Kidney capillary endothelial cell (primary cell): ENCODE data around the gene FAM171A1.
A peak's percentile ranks its signal among the peaks of the same experiment; 100 is the strongest.
"Not testable (repeated sequence)": the region's sequence is repeated elsewhere in the genome, so short reads cannot be mapped to it uniquely, and the experiment has no call there.

Source experiments
- DNase-seq: peaks from one replicate; pipeline ENCODE4 v3.0.0-alpha.2; 2018; ENCODE audit warnings: low spot score

FAM171A1 gene

GRCh38 chr10:15344256-15344875 lies 26.7 kb downstream of the FAM171A1 start:
- DNase-seq = no peak

DNA sequence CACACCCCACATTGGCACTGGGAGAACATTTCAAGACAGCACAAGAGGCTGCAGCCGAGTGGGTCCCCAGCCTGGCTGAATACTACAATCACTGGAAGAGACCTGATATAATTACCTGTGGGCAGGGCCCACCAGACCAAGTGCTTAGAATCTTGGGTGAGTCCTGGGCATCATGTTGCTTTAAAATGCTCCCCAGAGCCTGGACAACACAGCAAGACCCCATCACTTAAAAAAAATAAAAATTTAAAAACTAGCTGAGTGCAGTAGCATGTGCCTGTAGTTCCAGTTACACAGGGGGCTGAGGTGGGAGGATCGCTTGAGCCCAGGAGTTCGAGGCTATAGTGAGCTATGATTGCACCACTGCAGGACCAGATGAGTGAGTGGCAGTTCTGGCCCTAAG lies 28.1 kb downstream of the FAM171A1 start:
- no peak for DNase-seq

DNA sequence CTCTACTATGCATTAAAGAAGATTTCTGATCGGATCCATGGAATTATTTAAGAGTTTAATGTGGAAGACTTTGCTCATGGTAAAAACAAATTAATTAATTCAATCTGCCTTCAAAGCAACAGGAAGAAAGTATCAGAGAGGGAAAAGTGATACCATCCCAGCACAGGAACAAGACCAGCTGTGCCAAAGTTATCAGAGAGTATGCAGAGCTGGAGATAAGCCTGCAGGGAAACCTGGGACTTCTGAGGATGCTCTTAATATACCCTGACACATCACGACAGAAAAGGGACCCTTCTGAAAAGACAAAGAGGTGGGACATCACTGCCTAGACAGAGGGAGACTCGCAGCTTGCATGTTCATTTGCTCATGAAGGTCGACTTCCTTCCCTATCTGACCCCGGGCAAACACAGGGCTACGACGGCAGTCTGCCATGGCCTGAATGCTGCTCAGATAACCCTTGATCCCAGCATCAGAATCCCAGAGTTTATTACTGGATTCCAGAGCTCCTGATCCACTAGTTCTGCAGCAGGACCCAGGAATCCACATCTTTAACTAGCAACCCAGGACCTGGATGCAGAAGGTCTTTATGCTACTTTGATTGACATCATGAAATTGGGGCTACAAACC lies 29.5 kb downstream of the FAM171A1 start:
- DNase-seq = no peak

GRCh38 chr10:15339892-15340291 lies 31.2 kb downstream of the FAM171A1 start:
- DNase-seq = no peak

DNA sequence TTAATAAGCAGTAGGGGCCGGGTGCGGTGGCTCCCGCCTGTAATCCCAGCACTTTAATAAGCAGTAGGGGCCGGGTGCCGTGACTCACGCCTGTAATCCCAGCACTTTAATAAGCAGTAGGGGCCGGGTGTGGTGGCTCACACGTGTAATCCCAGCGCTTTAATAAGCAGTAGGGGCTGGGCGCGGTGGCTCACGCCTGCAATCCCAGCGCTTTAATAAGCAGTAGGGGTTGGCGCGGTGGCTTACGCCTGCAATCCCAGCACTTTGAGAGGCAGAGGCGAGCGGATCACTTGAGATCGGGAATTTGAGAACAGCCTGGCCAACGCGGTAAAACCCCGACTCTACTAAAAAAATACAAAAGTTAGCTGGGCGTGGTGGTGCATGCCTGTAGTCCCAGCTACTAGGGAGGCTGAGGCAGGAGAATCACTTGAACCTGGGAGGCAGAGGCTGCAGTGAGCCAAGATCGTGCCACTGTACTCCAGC lies 33.6 kb downstream of the FAM171A1 start:
- not testable (repeated sequence) for DNase-seq

DNA sequence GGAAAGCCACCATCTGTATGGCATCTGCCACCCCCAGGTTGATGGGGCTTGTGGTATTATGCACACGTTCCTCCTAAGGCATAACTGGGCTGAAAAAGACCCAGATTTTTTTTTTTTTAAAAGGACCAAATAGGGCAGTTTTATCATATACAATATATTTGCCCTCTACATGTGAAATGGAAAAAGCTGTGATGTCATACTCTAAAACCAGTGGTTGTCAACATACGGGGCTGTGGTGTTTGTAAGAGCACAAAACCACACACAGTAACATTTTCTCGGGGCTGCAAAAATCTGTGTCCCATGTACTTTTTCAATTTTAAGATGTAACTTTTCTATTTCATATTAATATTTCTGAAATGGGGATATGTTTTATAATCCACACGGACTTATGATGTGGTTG lies 34.9 kb downstream of the FAM171A1 start:
- no peak for DNase-seq

- DNase-seq = no peak
Measured at GRCh38 chr10:15335508-15335907, 35.6 kb downstream of the FAM171A1 start.

DNA sequence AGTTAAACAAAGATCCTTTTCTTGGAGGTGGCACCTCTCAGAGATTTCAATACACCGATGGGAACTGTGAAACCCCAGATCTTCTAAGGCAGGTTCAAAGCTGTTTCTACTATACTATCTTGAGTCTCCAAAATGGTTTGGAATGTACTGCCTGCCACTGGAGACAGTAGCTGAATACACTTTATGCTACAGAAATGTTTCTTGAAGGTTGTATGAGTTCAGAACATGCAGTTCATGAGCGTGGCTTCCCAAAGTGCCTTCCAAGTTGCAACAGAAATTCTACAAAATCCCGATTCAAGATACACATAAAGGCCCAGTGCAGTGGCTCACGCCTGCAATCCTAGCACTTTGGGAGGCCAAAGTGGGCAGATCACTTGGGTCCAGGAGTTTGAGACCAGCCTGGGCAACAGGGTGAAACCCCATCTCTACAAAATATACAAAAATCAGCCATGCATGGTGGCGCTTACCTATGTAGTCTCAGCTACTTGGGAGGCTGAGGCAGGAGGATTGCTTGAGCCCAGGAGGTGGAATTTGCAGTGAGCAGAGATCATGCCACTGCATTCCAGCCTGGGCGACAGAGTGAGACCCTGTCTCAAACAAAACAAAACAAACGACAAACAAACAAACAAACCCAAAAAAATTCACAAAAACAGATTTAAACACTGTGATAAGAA lies 36.3 kb downstream of the FAM171A1 start:
- DNase-seq = no peak

DNA sequence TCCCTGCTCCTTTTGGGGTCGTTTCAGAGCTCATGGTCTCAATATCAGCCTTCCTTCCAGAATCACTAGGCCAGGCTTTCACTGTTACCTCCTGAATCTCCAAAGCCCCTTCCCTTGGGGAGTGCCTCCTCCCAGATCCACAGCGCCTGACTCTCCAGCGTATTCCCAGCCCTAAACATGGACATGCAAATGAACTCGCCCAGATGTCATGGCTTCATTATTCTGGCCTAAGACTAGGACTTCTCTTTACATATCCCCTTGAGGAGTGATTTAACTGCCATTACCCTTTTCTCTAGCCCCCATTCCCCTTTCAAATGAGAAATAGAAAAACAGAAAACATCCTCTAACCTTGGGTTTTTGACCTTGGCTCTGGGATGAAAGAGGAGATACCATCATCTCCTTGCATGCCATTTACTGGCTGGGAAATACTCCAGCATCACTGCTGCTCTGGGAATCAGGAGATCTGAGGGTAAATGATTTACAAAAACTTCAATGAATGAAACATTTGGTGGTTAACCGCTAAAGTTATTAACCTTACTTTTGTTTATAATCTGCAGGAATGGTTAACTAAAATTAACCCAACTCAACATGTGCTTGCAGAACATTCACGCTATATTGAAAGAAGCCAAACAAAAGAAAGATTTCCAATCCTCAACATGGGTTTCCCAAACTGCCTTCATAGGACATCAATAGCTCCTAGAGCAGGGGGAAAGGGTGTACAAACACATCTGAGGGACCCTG lies 37.0 kb downstream of the FAM171A1 start:
- no peak for DNase-seq

GRCh38 chr10:15333181-15333580 lies 37.9 kb downstream of the FAM171A1 start:
- DNase-seq = not testable (repeated sequence)

DNA sequence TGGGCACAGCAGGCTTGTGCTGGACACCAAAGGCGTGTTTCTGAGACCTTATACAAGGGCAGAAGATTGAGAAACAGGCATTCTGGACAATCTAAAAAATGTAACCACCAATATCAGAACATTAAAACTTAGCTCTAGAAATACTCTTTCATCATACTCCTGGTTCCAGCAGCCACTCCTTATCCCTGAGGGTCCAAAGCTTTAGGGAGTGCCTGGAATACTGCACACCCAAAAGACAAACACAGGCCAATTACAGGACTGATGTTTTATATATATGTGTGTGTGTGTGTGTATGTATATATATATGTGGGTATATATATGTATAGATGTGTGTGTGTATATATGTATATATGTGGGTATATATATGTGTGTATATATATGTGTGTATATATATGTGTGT lies 39.6 kb downstream of the FAM171A1 start:
- no peak for DNase-seq

- DNase-seq = no peak
Measured at GRCh38 chr10:15329437-15329836, 41.7 kb downstream of the FAM171A1 start.

GRCh38 chr10:15325944-15326284 lies 45.2 kb downstream of the FAM171A1 start:
- no peak for DNase-seq

- peak; percentile 95 for DNase-seq
Measured at GRCh38 chr10:15325243-15325943, 45.7 kb downstream of the FAM171A1 start.

- no peak for DNase-seq
Measured at GRCh38 chr10:15324611-15325010, 46.5 kb downstream of the FAM171A1 start.

DNA sequence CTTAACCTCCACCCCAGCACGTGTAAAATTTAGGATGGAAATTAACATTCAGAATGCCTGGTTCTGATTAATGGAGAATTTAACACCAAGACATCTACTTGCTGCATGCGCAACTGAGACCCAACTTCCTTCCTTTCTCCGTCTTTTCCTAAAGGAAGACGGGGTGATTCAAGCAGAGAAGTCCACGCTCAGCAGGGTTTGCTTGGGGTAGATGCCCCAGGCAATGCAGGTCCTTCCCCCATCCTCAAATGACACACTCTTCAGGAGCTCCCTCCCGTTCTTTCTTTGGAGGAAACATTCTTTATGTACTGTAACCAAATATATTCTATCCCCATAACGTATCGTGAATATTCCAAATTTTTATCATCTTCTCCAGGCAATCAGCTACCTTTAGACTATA lies 47.0 kb downstream of the FAM171A1 start:
- DNase-seq = no peak

DNA sequence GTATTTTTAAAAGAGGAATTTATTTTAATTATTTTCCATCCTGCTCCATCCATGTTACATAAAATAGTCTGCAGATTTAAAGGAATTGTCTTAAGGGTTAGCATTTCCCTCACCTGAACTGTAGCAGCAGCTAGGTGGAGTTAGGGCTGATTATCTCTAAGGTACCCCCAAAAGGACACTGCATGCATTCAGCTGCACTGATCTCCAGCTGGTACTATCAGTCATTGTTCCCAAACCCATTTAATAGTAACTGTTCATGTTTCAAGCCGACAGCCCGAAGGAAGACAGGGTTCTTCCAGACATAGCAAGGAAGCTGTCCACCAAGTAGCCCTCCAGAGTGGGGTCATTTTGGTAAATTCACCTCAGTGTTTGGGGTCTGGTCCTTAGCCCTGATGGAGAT lies 48.7 kb downstream of the FAM171A1 start:
- no peak for DNase-seq

DNA sequence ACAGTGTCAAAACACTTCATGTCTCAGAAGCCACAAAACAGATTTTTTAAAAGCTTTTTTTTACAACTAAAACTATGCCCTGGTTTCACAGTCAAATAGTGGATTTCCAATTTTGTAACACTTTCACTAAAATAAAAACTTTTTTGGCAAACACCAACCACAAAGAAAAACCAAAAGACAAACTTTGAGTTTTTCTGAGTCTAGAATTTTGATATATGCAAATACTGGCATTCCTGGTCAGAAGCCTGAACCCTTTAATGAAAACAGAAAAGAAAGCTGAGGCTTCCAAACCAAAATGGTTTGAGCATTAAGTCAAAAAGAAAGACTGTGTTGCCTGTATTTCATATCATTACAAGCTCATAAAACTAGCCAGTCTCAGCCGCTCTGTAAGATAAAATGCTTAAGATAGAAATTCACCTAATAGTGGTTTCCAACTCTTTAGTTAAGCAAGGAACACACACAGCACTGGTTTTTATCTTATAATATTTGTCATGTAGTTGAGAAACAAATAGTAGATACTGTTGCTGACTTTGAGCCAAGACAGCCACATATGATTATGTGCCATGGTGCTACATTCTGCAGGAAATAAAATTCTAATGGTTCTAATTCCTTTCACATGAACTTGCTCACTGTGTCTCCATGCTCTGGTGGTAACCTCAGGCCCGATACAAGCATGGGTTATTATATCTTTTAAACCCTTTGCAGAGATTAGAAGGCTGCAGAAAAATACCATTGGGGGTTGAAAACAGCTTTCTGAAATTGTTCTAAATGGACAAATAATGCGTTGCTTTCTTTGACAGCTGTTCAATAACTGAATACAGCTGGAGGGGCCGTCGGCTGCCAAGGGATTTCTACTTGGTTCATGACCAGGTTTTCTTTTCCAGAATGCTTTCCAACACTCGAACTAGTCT lies 49.4 kb downstream of the FAM171A1 start:
- DNase-seq = no peak

DNA sequence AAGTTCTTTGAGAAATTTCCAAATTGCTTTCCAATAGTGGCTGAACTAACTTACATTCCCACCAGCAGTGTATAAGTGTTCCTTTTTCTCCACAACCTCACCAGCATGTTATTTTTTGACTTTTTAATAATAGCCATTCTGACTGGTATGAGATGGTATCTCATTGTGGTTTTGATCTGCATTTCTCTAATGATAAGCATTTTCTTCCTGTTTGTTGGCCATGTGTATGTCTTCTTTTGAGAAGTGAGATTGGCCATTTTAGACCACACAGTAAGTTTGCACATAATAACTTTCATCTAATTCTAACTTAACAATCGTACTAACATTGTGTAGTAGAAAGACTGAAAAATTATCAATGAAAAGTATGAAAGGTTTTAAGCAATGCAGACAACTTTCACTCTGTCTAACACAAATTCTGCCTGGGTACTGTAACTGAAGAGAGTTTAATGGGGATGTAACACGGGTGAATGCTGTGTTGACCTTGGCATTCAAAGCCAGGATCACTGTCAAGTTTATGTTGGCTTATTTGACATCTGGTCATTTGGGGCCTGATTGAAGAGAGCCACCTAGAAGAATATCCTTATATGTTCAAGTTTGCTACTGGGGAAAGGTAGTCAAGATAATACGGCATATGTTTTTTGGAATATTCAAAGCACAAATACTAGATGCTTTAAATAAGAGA lies 50.4 kb downstream of the FAM171A1 start:
- DNase-seq = no peak

GRCh38 chr10:15320118-15320517 lies 51.0 kb downstream of the FAM171A1 start:
- DNase-seq = no peak
